BLaER1 (cell line): ENCODE measurements around the gene CBLIF.

Experiments
- H3K27ac ChIP-seq: shearing (Covaris generic); formaldehyde crosslinking; 2 replicates; pipeline ENCODE4 v1.8.1; 2022
- H3K27me3 ChIP-seq: shearing (Covaris generic); formaldehyde crosslinking; 2 replicates; pipeline ENCODE4 v1.8.1; 2022
- H3K36me3 ChIP-seq: shearing (Covaris generic); formaldehyde crosslinking; 2 replicates; pipeline ENCODE4 v1.8.1; 2022
- H3K4me1 ChIP-seq: shearing (Covaris generic); formaldehyde crosslinking; 2 replicates; pipeline ENCODE4 v1.8.1; 2022
- H3K4me2 ChIP-seq: shearing (Covaris generic); formaldehyde crosslinking; 2 replicates; pipeline ENCODE4 v1.8.1; 2022
- H3K4me3 ChIP-seq: shearing (Covaris generic); formaldehyde crosslinking; 2 replicates; pipeline ENCODE4 v1.8.1; 2022
- H3K9ac ChIP-seq: shearing (Covaris generic); formaldehyde crosslinking; 2 replicates; pipeline ENCODE4 v1.8.1; 2022
- H3K9me3 ChIP-seq: shearing (Covaris generic); formaldehyde crosslinking; 2 replicates; pipeline ENCODE4 v1.8.1; 2022
- H4K20me1 ChIP-seq: shearing (Covaris generic); formaldehyde crosslinking; 2 replicates; pipeline ENCODE4 v1.8.1; 2022
- Cebpa-rat ChIP-seq: shearing (Covaris generic); IDR thresholded peaks from 2 replicates; pipeline ENCODE4 v1.8.1; 2022

Gene CBLIF

DNA sequence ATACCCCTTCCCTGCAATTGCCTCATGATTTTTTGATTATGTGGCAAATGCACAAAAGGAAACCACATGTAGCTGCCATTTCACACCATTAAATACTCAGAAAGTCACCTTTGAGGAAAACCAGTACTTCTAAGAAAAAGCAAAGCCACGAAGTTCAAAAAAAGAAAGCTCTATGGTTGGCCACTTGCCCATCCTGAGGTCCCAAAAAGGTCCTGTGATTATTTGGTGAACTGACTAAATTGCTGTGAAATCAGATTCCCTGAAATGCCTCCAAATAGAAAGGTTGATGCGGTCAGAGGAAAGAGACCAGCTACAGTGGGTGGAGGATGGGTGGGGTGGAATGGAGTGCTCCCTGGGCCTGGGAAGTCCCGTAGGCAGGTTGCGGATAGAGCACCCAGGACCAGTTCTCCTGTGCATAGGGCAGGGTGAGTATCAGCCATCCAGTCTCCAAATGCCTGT lies 61.6 kb downstream of the CBLIF start:
- no peaks in the 10 kb centered on the region for H3K27me3 ChIP-seq
- H3K9me3 ChIP-seq = peaks cover 23% of the 10 kb centered on the region
- no peak overlapping the region for H3K9ac ChIP-seq
- H4K20me1 ChIP-seq = no peaks in the 10 kb centered on the region
- peaks cover 35% of the 10 kb centered on the region for H3K4me1 ChIP-seq
- no peak overlapping the region for H3K4me3 ChIP-seq
- H3K36me3 ChIP-seq = peaks cover 41% of the 10 kb centered on the region
- no peak for TF ChIP-seq Cebpa-rat
- no peak overlapping the region for H3K27ac ChIP-seq
- no peak overlapping the region for H3K4me2 ChIP-seq

DNA sequence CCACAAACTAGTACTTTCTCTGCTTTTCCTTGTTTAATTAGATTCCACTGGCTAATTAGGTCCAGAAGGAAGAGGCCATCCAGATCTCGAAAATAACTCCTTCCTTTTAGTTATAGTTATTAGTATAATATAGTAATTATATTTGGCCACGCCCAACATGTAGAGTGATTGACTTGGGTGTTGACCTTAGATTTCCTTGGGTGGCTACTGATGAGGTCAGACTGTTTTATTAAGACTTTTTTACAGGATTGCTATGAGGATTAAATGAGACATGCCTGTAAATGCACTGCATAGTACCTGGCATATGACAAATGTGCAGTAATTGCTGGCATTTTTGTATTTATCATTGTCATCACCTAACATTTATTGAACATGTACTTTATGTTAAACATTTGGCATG lies 63.2 kb downstream of the CBLIF start:
- H3K4me2 ChIP-seq = no peak overlapping the region
- peaks cover 23% of the 10 kb centered on the region for H3K9me3 ChIP-seq
- peaks cover 31% of the 10 kb centered on the region for H3K4me1 ChIP-seq
- no peak overlapping the region for H3K9ac ChIP-seq
- H3K27me3 ChIP-seq = no peaks in the 10 kb centered on the region
- peaks cover 39% of the 10 kb centered on the region for H3K36me3 ChIP-seq
- H3K4me3 ChIP-seq = no peak overlapping the region
- no peaks in the 10 kb centered on the region for H4K20me1 ChIP-seq
- H3K27ac ChIP-seq = no peak overlapping the region
- no peak for TF ChIP-seq Cebpa-rat

DNA sequence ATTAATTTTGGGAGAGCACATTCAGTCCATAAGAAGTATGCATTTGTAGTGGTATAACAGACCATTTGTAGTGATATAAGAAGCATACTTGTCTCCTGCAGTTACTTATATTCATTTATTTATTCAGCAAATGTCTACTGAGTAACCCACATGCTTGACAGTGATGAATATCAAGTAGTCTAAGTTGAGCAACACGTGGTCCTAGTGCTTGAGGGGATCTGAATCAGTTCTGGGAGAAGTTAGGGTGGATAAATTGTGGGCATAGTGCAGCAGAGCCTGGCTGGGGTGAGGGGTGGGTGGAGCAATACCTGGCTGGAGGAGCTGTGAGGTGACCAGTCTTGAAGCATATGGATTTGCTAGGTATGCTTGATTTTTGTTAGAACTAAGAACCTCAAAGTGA lies 65.8 kb downstream of the CBLIF start:
- Histone ChIP-seq H3K4me2 (no peak overlapping the region), H3K9me3 (peaks cover 20% of the 10 kb centered on the region), H3K4me1 (peaks cover 6% of the 10 kb centered on the region; the same call in 1 of the 2 replicates), H3K27ac (no peak overlapping the region), H3K36me3 (peaks cover 52% of the 10 kb centered on the region), H4K20me1 (no peaks in the 10 kb centered on the region), H3K9ac (no peak overlapping the region), H3K27me3 (no peaks in the 10 kb centered on the region), H3K4me3 (no peak overlapping the region)
- TF ChIP-seq Cebpa-rat = no peak
